Testis (tissue), 3 donors: Measurements from ENCODE around the gene MAP2K5. TPM values are rescaled to one million over a fixed set of nuclear protein-coding genes. Genes with fewer than 3 reads are reported as not detected.

ENCODE experiments used
- DNase-seq: peaks from one replicate; pipeline ENCODE4 v3.0.0-alpha.2; 2019
- H3K27ac ChIP-seq, 2 donors: fragments of 200-600 bp; sonication (generic); one replicate each; pipeline ENCODE4 v1.5.1; 2019
- H3K27me3 ChIP-seq: fragments of 200-600 bp; sonication (generic); one replicate; pipeline ENCODE4 v1.5.1; 2019
- H3K36me3 ChIP-seq: fragments of 200-600 bp; sonication (generic); one replicate; pipeline ENCODE4 v1.5.1; 2017; ENCODE audit warnings: low read depth; ENCODE audit errors: missing control alignments
- H3K4me1 ChIP-seq: fragments of 200-600 bp; sonication (generic); one replicate; pipeline ENCODE4 v1.5.1; 2019
- H3K4me3 ChIP-seq, 2 donors: fragments of 200-600 bp; sonication (generic); one replicate each; pipeline ENCODE4 v1.5.1; 2017 to 2019
- H3K9me3 ChIP-seq: fragments of 200-600 bp; sonication (generic); one replicate; pipeline ENCODE4 v1.5.1; 2017
- POLR2A ChIP-seq: fragments of 450-650 bp; IDR thresholded peaks from one replicate; pipeline ENCODE4 v1.6.1; 2017; ENCODE audit warnings: antibody characterized with exemption, mild to moderate bottlenecking, moderate library complexity
- WGBS, 2 donors: methylation state at CpG; one replicate each; pipeline ENCODE4 v1.1.5; 2018; 5-methylcytosine and 5-hydroxymethylcytosine counted together
- intact Hi-C: fragments of 100-400 bp; cut with DNase I; formaldehyde crosslinking; loops from one replicate; pipeline ENCODE4 v1.15.1; 2023; ENCODE audit warnings: low total_unique reads
- polyA plus RNA-seq: library from polyadenylated mRNA; stranded (reverse); fragments of 350-450 nt; fragmentation: Illumina TruSeq; extraction: RNeasy Lipid Tissue Mini Kit (QIAGEN cat#74804); gene quantifications from one replicate; pipeline ENCODE4 v1.2.3, GENCODE V29; 2014; ENCODE audit warnings: low read depth, low replicate concordance; ENCODE audit not compliant: insufficient read depth
- total RNA-seq, 2 donors: library from RNA; depleted of rRNA; stranded (reverse); fragments of >200 nt; gene quantifications; one replicate each; pipeline ENCODE4 v1.2.3, GENCODE V29; 2016
- TF ChIP-seq, protein P1 (sequence below), 3 experiments: fragments of 450-650 bp in 2 of 3; fragments of 200-600 bp in 1 of 3; sonication (generic) in 1 of 3; IDR thresholded peaks; one replicate each; pipeline ENCODE4 v1.5.1; 2016 to 2019; ENCODE audit warnings: antibody characterized with exemption in 3 of 3, mild to moderate bottlenecking in 2 of 3, moderate library complexity in 1 of 3

The MAP2K5 gene
- total and polyA plus RNA-seq, 3 donors from 2014 or later = 28.0 to 34.3 (median 31.2) TPM

DNA sequence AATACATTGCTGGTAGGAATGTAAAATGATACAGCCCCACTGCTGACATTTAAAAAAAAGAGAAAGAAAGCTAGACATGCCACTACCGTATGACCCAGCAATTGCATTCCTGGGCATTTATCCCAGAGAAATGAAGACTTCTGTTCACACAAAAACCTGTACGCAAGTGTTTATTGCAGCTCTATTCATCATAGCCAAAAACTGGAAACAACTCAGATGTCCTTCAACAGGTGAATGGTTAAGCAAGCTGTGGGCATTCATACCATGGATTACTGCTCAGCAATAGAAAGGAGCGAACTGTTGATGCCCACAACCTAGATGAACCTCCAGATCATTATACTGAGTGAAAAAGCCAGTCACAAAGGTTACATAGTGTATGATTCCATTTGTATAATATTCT lies 132.5 kb downstream of the MAP2K5 start:
- TF ChIP-seq, protein P1, sequence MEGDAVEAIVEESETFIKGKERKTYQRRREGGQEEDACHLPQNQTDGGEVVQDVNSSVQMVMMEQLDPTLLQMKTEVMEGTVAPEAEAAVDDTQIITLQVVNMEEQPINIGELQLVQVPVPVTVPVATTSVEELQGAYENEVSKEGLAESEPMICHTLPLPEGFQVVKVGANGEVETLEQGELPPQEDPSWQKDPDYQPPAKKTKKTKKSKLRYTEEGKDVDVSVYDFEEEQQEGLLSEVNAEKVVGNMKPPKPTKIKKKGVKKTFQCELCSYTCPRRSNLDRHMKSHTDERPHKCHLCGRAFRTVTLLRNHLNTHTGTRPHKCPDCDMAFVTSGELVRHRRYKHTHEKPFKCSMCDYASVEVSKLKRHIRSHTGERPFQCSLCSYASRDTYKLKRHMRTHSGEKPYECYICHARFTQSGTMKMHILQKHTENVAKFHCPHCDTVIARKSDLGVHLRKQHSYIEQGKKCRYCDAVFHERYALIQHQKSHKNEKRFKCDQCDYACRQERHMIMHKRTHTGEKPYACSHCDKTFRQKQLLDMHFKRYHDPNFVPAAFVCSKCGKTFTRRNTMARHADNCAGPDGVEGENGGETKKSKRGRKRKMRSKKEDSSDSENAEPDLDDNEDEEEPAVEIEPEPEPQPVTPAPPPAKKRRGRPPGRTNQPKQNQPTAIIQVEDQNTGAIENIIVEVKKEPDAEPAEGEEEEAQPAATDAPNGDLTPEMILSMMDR (IDR thresholded peaks at IDR 0.05) = no peak
- TF ChIP-seq POLR2A = no peak
- no peak overlapping the region for H3K27ac ChIP-seq
- no peaks in the 10 kb centered on the region for H3K4me1 ChIP-seq
- DNase-seq = no peak
- no peak overlapping the region for H3K4me3 ChIP-seq
- no peaks in the 10 kb centered on the region for H3K27me3 ChIP-seq
- H3K36me3 ChIP-seq = no peaks in the 10 kb centered on the region
- no peaks in the 10 kb centered on the region for H3K9me3 ChIP-seq
- 86 to 96% methylated on average over 3 of the region's 3 CpGs for WGBS, 2 donors
- intact Hi-C loops = no loop called here

- Histone ChIP-seq H3K4me1 (no peaks in the 10 kb centered on the region), H3K27me3 (no peaks in the 10 kb centered on the region), H3K36me3 (no peaks in the 10 kb centered on the region), H3K9me3 (no peaks in the 10 kb centered on the region), H3K27ac (no peak overlapping the region), H3K4me3 (no peak overlapping the region)
- TF ChIP-seq POLR2A = no peak
- TF ChIP-seq, protein P1 (IDR thresholded peaks at IDR 0.05) = no peak
- 92 to 96% methylated on average over 2 of the region's 2 CpGs for WGBS, 2 donors
- no peak for DNase-seq
- intact Hi-C loops = no loop called here
Measured at GRCh38 chr15:67678089-67678488, 135.6 kb downstream of the MAP2K5 start.

DNA sequence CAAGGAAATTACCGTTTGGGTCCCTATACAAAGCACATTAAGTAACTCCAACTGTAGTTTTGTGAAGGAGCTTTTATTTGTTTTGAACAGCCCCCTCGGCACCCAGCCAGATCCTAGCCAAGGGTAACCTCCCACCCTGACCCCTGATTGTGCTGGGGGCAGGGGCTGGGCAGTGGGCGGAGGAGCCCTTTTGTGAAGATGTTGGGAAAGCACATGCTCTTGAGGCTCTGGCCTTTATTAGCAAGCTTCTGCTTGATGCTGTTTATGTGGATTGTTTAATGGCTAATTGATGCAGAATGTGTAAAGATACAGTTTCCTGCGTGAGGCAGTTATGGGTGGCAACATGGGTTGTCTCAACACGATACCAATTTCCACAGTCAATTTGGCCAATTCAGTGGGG lies 136.5 kb downstream of the MAP2K5 start:
- Histone ChIP-seq H3K36me3 (no peaks in the 10 kb centered on the region), H3K4me3 (no peak overlapping the region)
- no peak for DNase-seq

GRCh38 chr15:67680641-67681040 lies 138.1 kb downstream of the MAP2K5 start:
- TF ChIP-seq POLR2A = no peak
- TF ChIP-seq, protein P1 (IDR thresholded peaks at IDR 0.05) = no peak
- WGBS, 2 donors = 64 to 70% methylated on average over 2 of the region's 2 CpGs
- H3K4me3 ChIP-seq = no peak overlapping the region
- H3K27me3 ChIP-seq = no peaks in the 10 kb centered on the region
- DNase-seq = no peak
- no peak overlapping the region for H3K27ac ChIP-seq
- intact Hi-C loops = no loop called here
- no peaks in the 10 kb centered on the region for H3K9me3 ChIP-seq
- no peaks in the 10 kb centered on the region for H3K4me1 ChIP-seq
- no peaks in the 10 kb centered on the region for H3K36me3 ChIP-seq

More for the DNA sequence above, 136.5 kb downstream of the MAP2K5 start:
- no peak for TF ChIP-seq POLR2A
- H3K27me3 ChIP-seq = no peaks in the 10 kb centered on the region
- no peaks in the 10 kb centered on the region for H3K4me1 ChIP-seq
- intact Hi-C loops = no loop called here
- no peak overlapping the region for H3K27ac ChIP-seq
- no peaks in the 10 kb centered on the region for H3K9me3 ChIP-seq
- WGBS, 2 donors = 81 to 88% methylated on average over 5 of the region's 5 CpGs

GRCh38 chr15:67685008-67685599 lies 142.6 kb downstream of the MAP2K5 start:
- DNase-seq = no peak
- no peak overlapping the region for H3K27ac ChIP-seq
- no peak overlapping the region for H3K4me3 ChIP-seq
- no peaks in the 10 kb centered on the region for H3K27me3 ChIP-seq
- no peaks in the 10 kb centered on the region for H3K9me3 ChIP-seq
- TF ChIP-seq POLR2A = no peak
- intact Hi-C loops = no loop called here
- no peaks in the 10 kb centered on the region for H3K4me1 ChIP-seq
- no peaks in the 10 kb centered on the region for H3K36me3 ChIP-seq
- WGBS, 2 donors = 87 to 88% methylated on average over 3 of the region's 3 CpGs

- TF ChIP-seq POLR2A = no peak
- TF ChIP-seq, protein P1 (IDR thresholded peaks at IDR 0.05) = no peak
- no peaks in the 10 kb centered on the region for H3K36me3 ChIP-seq
- H3K4me3 ChIP-seq = no peak overlapping the region
- DNase-seq = no peak
- no peaks in the 10 kb centered on the region for H3K9me3 ChIP-seq
- no peaks in the 10 kb centered on the region for H3K27me3 ChIP-seq
- intact Hi-C loops = no loop called here
- no peak overlapping the region for H3K27ac ChIP-seq
- 97 to 98% methylated on average over 2 of the region's 2 CpGs for WGBS, 2 donors
- no peaks in the 10 kb centered on the region for H3K4me1 ChIP-seq
Measured at GRCh38 chr15:67685716-67686115, 143.2 kb downstream of the MAP2K5 start.
